Nephron (organoid): ENCODE results near the gene MRGPRX3.

Source experiments
- H3K27ac Mint-ChIP-seq, 3 experiments: 2 replicates each; pipeline ENCODE4 v1.8.0; 2020; ENCODE audit warnings: mixed read lengths in 3 of 3, mild to moderate bottlenecking in 2 of 3, moderate library complexity in 1 of 3
- H3K27me3 Mint-ChIP-seq: 2 replicates; pipeline ENCODE4 v1.8.0; 2021; ENCODE audit warnings: low read depth, mild to moderate bottlenecking, moderate library complexity, mixed read lengths
- H3K36me3 Mint-ChIP-seq: 2 replicates; pipeline ENCODE4 v1.8.0; 2020; ENCODE audit warnings: low read depth, mixed read lengths
- H3K4me1 Mint-ChIP-seq: 2 replicates; pipeline ENCODE4 v1.8.0; 2020; ENCODE audit warnings: mixed read lengths
- H3K4me3 Mint-ChIP-seq, 3 experiments: 2 replicates each; pipeline ENCODE4 v1.8.0; 2020; ENCODE audit warnings: mild to moderate bottlenecking in 3 of 3, mixed read lengths in 3 of 3, moderate library complexity in 2 of 3
- H3K9me3 Mint-ChIP-seq: 2 replicates; pipeline ENCODE4 v1.8.0; 2020; ENCODE audit warnings: mixed read lengths
- TF ChIP-seq, protein P1 (sequence below), 3 experiments: fragments of 200-600 bp; sonication (generic); IDR thresholded peaks; one replicate each; pipeline ENCODE4 v1.5.0; 2021; ENCODE audit warnings: antibody characterized with exemption in 3 of 3; ENCODE audit not compliant: unreplicated experiment in 3 of 3

MRGPRX3 gene

DNA sequence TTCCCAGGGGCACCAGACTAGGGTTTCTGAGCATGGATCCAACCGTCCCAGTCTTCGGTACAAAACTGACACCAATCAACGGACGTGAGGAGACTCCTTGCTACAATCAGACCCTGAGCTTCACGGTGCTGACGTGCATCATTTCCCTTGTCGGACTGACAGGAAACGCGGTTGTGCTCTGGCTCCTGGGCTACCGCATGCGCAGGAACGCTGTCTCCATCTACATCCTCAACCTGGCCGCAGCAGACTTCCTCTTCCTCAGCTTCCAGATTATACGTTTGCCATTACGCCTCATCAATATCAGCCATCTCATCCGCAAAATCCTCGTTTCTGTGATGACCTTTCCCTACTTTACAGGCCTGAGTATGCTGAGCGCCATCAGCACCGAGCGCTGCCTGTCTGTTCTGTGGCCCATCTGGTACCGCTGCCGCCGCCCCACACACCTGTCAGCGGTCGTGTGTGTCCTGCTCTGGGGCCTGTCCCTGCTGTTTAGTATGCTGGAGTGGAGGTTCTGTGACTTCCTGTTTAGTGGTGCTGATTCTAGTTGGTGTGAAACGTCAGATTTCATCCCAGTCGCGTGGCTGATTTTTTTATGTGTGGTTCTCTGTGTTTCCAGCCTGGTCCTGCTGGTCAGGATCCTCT is 41.0 kb downstream of the MRGPRX3 start:
- H3K9me3 Mint-ChIP-seq = no peaks in the 10 kb centered on the region
- no peak overlapping the region for H3K4me3 Mint-ChIP-seq
- no peaks in the 10 kb centered on the region for H3K4me1 Mint-ChIP-seq
- H3K27me3 Mint-ChIP-seq = peaks cover 32% of the 10 kb centered on the region
- no peaks in the 10 kb centered on the region for H3K36me3 Mint-ChIP-seq
- TF ChIP-seq, protein P1, sequence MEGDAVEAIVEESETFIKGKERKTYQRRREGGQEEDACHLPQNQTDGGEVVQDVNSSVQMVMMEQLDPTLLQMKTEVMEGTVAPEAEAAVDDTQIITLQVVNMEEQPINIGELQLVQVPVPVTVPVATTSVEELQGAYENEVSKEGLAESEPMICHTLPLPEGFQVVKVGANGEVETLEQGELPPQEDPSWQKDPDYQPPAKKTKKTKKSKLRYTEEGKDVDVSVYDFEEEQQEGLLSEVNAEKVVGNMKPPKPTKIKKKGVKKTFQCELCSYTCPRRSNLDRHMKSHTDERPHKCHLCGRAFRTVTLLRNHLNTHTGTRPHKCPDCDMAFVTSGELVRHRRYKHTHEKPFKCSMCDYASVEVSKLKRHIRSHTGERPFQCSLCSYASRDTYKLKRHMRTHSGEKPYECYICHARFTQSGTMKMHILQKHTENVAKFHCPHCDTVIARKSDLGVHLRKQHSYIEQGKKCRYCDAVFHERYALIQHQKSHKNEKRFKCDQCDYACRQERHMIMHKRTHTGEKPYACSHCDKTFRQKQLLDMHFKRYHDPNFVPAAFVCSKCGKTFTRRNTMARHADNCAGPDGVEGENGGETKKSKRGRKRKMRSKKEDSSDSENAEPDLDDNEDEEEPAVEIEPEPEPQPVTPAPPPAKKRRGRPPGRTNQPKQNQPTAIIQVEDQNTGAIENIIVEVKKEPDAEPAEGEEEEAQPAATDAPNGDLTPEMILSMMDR (IDR thresholded peaks at IDR 0.05; ENCODE audit: unreplicated experiment in 3 of 3) = no peak
- H3K27ac Mint-ChIP-seq = no peak overlapping the region
